Measurements from ENCODE around the gene CDC5L. TPM values are rescaled to one million over a fixed set of nuclear protein-coding genes. Genes with fewer than 3 reads are reported as not detected.

The CDC5L gene
- total RNA-seq, 4 donors from 2014 or later, result 17.8 to 24.7 (median 20.8) TPM

DNA sequence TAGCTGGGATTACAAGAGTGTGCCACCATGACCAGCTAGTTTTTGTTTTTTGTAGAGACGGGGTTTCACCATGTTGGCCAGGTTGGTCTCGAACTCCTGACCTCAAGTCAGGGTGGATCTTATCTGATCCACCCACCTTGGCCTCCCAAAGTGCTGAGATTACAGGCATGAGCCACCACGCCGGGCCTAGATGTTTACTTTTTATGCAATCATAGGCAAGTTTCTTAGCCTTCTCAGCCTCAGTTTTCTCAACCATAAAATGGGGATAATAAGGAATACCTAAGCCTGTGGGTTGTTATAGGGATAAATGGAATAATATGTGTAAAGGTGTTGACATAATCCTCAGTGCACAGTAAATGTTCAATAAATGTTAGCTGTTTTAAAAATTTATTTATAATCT lies 35.2 kb upstream of the CDC5L start:
- no peaks in the 10 kb centered on the region for H3K9me3 ChIP-seq
- no peaks in the 10 kb centered on the region for H3K27me3 ChIP-seq
- WGBS, 2 donors, result 86 to 93% methylated on average over 4 of the region's 4 CpGs
- no peak overlapping the region for H3K4me3 ChIP-seq (replicated peaks in 1 of 3)
- no peaks in the 10 kb centered on the region for H3K4me1 ChIP-seq
- no peak for DNase-seq
- intact Hi-C loops (cut with DNase I), result no loop called here
- no peak for TF ChIP-seq POLR2A (IDR thresholded peaks at IDR 0.05)
- TF ChIP-seq, protein P1, sequence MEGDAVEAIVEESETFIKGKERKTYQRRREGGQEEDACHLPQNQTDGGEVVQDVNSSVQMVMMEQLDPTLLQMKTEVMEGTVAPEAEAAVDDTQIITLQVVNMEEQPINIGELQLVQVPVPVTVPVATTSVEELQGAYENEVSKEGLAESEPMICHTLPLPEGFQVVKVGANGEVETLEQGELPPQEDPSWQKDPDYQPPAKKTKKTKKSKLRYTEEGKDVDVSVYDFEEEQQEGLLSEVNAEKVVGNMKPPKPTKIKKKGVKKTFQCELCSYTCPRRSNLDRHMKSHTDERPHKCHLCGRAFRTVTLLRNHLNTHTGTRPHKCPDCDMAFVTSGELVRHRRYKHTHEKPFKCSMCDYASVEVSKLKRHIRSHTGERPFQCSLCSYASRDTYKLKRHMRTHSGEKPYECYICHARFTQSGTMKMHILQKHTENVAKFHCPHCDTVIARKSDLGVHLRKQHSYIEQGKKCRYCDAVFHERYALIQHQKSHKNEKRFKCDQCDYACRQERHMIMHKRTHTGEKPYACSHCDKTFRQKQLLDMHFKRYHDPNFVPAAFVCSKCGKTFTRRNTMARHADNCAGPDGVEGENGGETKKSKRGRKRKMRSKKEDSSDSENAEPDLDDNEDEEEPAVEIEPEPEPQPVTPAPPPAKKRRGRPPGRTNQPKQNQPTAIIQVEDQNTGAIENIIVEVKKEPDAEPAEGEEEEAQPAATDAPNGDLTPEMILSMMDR (IDR thresholded peaks at IDR 0.05), result no peak
- H3K27ac ChIP-seq, result no peak overlapping the region
- no peaks in the 10 kb centered on the region for H3K36me3 ChIP-seq

- TF ChIP-seq, protein P1 (IDR thresholded peaks at IDR 0.05), result no peak
- no peak for TF ChIP-seq POLR2A (IDR thresholded peaks at IDR 0.05)
- Histone ChIP-seq H3K4me3 (replicated peaks in 1 of 3) (no peak overlapping the region), H3K27ac (no peak overlapping the region), H3K4me1 (no peaks in the 10 kb centered on the region), H3K27me3 (no peaks in the 10 kb centered on the region), H3K9me3 (no peaks in the 10 kb centered on the region), H3K36me3 (no peaks in the 10 kb centered on the region)
- no peak for DNase-seq
- intact Hi-C loops (cut with DNase I), result no loop called here
- 59% methylated on average over 2 of the region's 2 CpGs for WGBS, 2 donors
These were observed 34.2 kb upstream of the CDC5L start for GRCh38 chr6:44353336-44353735.

DNA sequence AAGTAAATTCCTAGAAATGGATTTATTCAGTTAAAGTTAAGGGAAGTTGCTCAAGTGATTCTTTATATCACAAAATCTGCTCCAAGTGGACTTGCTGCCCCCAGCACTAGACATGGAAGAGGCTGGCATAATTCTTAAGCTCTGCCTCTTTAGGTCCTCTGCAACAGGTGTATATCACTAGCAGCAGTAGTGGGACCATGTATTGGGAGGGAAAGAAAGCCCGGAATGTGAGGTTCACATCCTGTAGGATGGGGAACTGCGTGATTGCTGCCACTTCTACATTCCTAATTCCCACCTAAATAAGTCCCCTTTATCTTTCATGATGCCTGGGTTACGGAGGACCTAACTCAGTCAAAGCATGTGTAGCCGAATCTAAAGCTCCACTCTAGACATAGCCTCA lies 31.9 kb upstream of the CDC5L start:
- Histone ChIP-seq H3K4me1 (no peaks in the 10 kb centered on the region), H3K27ac (no peak overlapping the region), H3K36me3 (no peaks in the 10 kb centered on the region), H3K9me3 (no peaks in the 10 kb centered on the region), H3K4me3 (replicated peaks in 1 of 3) (no peak overlapping the region), H3K27me3 (no peaks in the 10 kb centered on the region)
- TF ChIP-seq POLR2A (IDR thresholded peaks at IDR 0.05), result no peak
- TF ChIP-seq, protein P1 (IDR thresholded peaks at IDR 0.05), result no peak
- intact Hi-C loops (cut with DNase I), result no loop called here
- WGBS, 2 donors, result 76 to 83% methylated on average over 4 of the region's 4 CpGs
- no peak for DNase-seq

- no peak for TF ChIP-seq POLR2A (IDR thresholded peaks at IDR 0.05)
- TF ChIP-seq, protein P1 (IDR thresholded peaks at IDR 0.05), result no peak
- no peaks in the 10 kb centered on the region for H3K4me1 ChIP-seq
- H3K36me3 ChIP-seq, result no peaks in the 10 kb centered on the region
- H3K27ac ChIP-seq, result no peak overlapping the region
- WGBS, 2 donors, result 69 to 77% methylated on average over 1 of the region's 1 CpG
- intact Hi-C loops (cut with DNase I), result no loop called here
- no peak for DNase-seq
- no peaks in the 10 kb centered on the region for H3K9me3 ChIP-seq
- H3K27me3 ChIP-seq, result no peaks in the 10 kb centered on the region
- no peak overlapping the region for H3K4me3 ChIP-seq (replicated peaks in 1 of 3)
These were observed 31.0 kb upstream of the CDC5L start for GRCh38 chr6:44356487-44356886.

DNA sequence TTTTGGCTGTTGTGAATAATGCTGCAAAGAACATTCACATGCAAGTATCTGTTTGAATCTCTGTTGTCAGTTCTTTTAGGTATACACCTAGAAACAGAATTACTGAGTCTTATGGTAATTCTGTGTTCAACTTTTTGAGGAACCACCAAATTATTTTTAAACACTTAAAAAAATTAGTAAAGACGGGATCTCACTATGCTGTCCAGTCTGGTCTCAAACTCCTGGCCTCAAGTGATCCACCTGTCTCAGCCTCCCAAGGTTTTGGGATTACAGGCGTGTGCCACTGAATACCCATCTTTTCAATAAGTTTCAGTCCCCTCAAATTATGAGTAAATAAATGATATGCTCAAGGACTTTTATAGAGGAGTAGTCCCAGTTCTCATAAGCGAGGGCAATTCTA lies 27.5 kb upstream of the CDC5L start:
- no peaks in the 10 kb centered on the region for H3K9me3 ChIP-seq
- DNase-seq, result no peak
- H3K4me3 ChIP-seq (replicated peaks in 1 of 3), result no peak overlapping the region
- H3K36me3 ChIP-seq, result no peaks in the 10 kb centered on the region
- intact Hi-C loops (cut with DNase I), result no loop called here
- WGBS, 2 donors, result 88 to 91% methylated on average over 3 of the region's 3 CpGs
- TF ChIP-seq POLR2A (IDR thresholded peaks at IDR 0.05), result no peak
- TF ChIP-seq, protein P1 (IDR thresholded peaks at IDR 0.05), result no peak
- no peaks in the 10 kb centered on the region for H3K4me1 ChIP-seq
- no peak overlapping the region for H3K27ac ChIP-seq
- H3K27me3 ChIP-seq, result no peaks in the 10 kb centered on the region

Data from thyroid gland (tissue), 4 donors.